ENCODE data around the gene TGIF1. TPM values are rescaled to one million over a fixed set of nuclear protein-coding genes. Genes with fewer than 3 reads are reported as not detected.

TGIF1 gene
- total and polyA plus RNA-seq, 2 of the 4 experiments (the other 2 are of a cell fraction), result 62.1 to 118 TPM

DNA sequence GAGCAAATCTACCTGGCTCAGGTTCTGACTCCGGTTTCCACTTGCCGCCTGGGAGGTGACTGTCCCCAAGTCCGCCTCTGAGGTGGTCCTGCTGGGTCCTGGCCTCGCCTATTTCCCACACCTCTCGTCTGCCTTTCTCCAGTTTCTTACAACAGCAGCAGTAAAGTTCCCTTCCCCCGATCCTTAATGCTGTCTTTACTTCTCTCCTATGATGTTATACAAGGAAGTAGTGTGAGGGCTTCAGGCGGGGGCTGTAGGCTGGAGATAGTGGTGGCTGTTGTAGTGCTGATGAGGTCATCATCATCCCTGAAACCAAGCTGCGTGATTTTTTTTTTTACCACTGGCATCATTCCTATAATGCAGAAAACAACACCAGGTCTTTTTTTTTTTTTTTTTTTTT is 18.9 kb downstream of the TGIF1 start:
- Histone ChIP-seq H4K20me1 (ENCODE audit: insufficient read depth, low read length) (no peaks in the 10 kb centered on the region), H3K4ac (ENCODE audit: low read depth, low read length) (no peak overlapping the region), H3K36me3 (ENCODE audit: control insufficient read depth, insufficient read depth, low read length) (no peaks in the 10 kb centered on the region), H3K14ac (replicated peaks; ENCODE audit: low read depth, low read length) (no peak overlapping the region), H3K79me1 (ENCODE audit: low read depth in 1 of 2, low read length in 2 of 2) (no peaks in the 10 kb centered on the region; a peak in 1 of 4 replicates), H2AK5ac (ENCODE audit: low read depth, low read length) (no peak overlapping the region), H2BK15ac (ENCODE audit: low read depth, low read length) (no peak overlapping the region), H4K5ac (ENCODE audit: low read depth, low read length) (no peak overlapping the region), H3K27ac (ENCODE audit: insufficient read depth, low read length) (no peak overlapping the region), H3K4me3 (ENCODE audit: insufficient read depth, low read depth, low read length) (no peak overlapping the region), H3K4me1 (ENCODE audit: control insufficient read depth, insufficient read depth, low read length) (peaks cover 2% of the 10 kb centered on the region; the same call in 1 of the 2 replicates), H2BK20ac (ENCODE audit: low read depth, low read length) (no peak overlapping the region), H4K91ac (ENCODE audit: insufficient read depth, low read depth, low read length) (no peak overlapping the region), H3K9me3 (ENCODE audit: control insufficient read depth, insufficient read depth, low read length) (no peaks in the 10 kb centered on the region), H3K9ac (ENCODE audit: low read depth, low read length) (no peak overlapping the region), H2AK9ac (replicated peaks; ENCODE audit: low read depth, low read length, poor library complexity) (no peak overlapping the region), H3K18ac (ENCODE audit: low read depth, low read length) (no peak overlapping the region), H2BK120ac (ENCODE audit: low read depth, low read length) (no peak overlapping the region), H3K9me1 (ENCODE audit: insufficient read depth, low read length) (peaks cover 2% of the 10 kb centered on the region; the same call in 1 of the 2 replicates), H3K56ac (ENCODE audit: extremely low read depth, insufficient read depth, low read length) (no peak overlapping the region), H4K8ac (ENCODE audit: low read depth in 2 of 2, low read length in 2 of 2) (no peak overlapping the region), H2BK5ac (ENCODE audit: low read depth, low read length, poor library complexity, severe bottlenecking) (no peak overlapping the region), H3K23ac (ENCODE audit: low read depth, low read length) (no peak overlapping the region), H3K4me2 (ENCODE audit: low read depth, low read length) (no peak overlapping the region), H3K27me3 (ENCODE audit: control insufficient read depth, insufficient read depth, low read length) (no peaks in the 10 kb centered on the region), H2AFZ (replicated peaks; ENCODE audit: low read length, poor library complexity) (no peak overlapping the region)
- POLR2A ChIA-PET (ENCODE audit: unreplicated experiment), result no interaction called here
- no TSS peak for BruUV-seq (replicated peaks)
- no peak for DNase-seq
- intact Hi-C loops (cut with micrococcal nuclease) (no loop called here), dilution Hi-C loops (cut with HindIII; ENCODE audit: low sequenced_read_pairs, unreplicated experiment) (no loop called here), in situ Hi-C loops (cut with MboI; ENCODE audit: low sequenced_read_pairs) (no loop called here)
- WGBS, 2 experiments (ENCODE audit: extremely low coverage in 2 of 2, insufficient read length in 1 of 2), result no CpG with 5 or more reads among the region's 8 CpGs
- TF ChIP-seq CHD1 (IDR thresholded peaks at IDR 0.05; ENCODE audit: low read depth, low read length), result no peak
- no peak for TF ChIP-seq SMC3 (IDR thresholded peaks at IDR 0.05; ENCODE audit: low read depth, low read length)
- no peak for TF ChIP-seq CEBPB (IDR thresholded peaks at IDR 0.05; ENCODE audit: low read depth, low read length)
- TF ChIP-seq NFE2L2 (IDR thresholded peaks at IDR 0.05; ENCODE audit: low read depth, low read length), result no peak
- TF ChIP-seq, protein P1, sequence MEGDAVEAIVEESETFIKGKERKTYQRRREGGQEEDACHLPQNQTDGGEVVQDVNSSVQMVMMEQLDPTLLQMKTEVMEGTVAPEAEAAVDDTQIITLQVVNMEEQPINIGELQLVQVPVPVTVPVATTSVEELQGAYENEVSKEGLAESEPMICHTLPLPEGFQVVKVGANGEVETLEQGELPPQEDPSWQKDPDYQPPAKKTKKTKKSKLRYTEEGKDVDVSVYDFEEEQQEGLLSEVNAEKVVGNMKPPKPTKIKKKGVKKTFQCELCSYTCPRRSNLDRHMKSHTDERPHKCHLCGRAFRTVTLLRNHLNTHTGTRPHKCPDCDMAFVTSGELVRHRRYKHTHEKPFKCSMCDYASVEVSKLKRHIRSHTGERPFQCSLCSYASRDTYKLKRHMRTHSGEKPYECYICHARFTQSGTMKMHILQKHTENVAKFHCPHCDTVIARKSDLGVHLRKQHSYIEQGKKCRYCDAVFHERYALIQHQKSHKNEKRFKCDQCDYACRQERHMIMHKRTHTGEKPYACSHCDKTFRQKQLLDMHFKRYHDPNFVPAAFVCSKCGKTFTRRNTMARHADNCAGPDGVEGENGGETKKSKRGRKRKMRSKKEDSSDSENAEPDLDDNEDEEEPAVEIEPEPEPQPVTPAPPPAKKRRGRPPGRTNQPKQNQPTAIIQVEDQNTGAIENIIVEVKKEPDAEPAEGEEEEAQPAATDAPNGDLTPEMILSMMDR (conservative IDR thresholded peaks at IDR 0.05; ENCODE audit: low read depth, low read length), result no peak
- no peak for TF ChIP-seq MAZ (IDR thresholded peaks at IDR 0.05; ENCODE audit: borderline replicate concordance, low read depth, low read length)
- no peak for TF ChIP-seq RAD21 (IDR thresholded peaks at IDR 0.05; ENCODE audit: low read length)
- no peak for TF ChIP-seq MAFK (IDR thresholded peaks at IDR 0.05; ENCODE audit: low read depth, low read length)
- no peak for TF ChIP-seq FOS (IDR thresholded peaks at IDR 0.05; ENCODE audit: low read depth, low read length)
- TF ChIP-seq, protein P2, sequence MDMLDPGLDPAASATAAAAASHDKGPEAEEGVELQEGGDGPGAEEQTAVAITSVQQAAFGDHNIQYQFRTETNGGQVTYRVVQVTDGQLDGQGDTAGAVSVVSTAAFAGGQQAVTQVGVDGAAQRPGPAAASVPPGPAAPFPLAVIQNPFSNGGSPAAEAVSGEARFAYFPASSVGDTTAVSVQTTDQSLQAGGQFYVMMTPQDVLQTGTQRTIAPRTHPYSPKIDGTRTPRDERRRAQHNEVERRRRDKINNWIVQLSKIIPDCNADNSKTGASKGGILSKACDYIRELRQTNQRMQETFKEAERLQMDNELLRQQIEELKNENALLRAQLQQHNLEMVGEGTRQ (IDR thresholded peaks at IDR 0.05; ENCODE audit: low read depth, low read length), result no peak
- TF ChIP-seq BHLHE40 (IDR thresholded peaks at IDR 0.05; ENCODE audit: low read depth, low read length), result no peak
- TF ChIP-seq POLR2A (IDR thresholded peaks at IDR 0.05; ENCODE audit: low read depth, low read length), result no peak
- TF ChIP-seq, protein P3, sequence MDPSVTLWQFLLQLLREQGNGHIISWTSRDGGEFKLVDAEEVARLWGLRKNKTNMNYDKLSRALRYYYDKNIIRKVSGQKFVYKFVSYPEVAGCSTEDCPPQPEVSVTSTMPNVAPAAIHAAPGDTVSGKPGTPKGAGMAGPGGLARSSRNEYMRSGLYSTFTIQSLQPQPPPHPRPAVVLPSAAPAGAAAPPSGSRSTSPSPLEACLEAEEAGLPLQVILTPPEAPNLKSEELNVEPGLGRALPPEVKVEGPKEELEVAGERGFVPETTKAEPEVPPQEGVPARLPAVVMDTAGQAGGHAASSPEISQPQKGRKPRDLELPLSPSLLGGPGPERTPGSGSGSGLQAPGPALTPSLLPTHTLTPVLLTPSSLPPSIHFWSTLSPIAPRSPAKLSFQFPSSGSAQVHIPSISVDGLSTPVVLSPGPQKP (IDR thresholded peaks at IDR 0.05; ENCODE audit: borderline replicate concordance, low read depth, low read length), result no peak
- TF ChIP-seq RCOR1 (IDR thresholded peaks at IDR 0.05; ENCODE audit: insufficient replicate concordance, low read length), result no peak
- no peak for TF ChIP-seq MXI1 (IDR thresholded peaks at IDR 0.05; ENCODE audit: borderline replicate concordance, low read depth, low read length)
- no peak for TF ChIP-seq RFX5 (IDR thresholded peaks at IDR 0.05; ENCODE audit: low read depth, low read length)
- CTCF ChIA-PET, result no interaction called here
- ATAC-seq (ENCODE audit: low read depth), result no peak

Data from IMR-90 (cell line).